GM21737 (cell line): Measurements from ENCODE around the gene SFXN2.
"Not testable (repeated sequence)": the region's sequence is repeated elsewhere in the genome, so short reads cannot be mapped to it uniquely, and the experiment has no call there.

Experiments
- ATAC-seq: cut with Tn5 transposase; IDR thresholded peaks from one replicate; pipeline ENCODE4 v1.9.1; 2021; ENCODE audit warnings: mild to moderate bottlenecking, moderate library complexity; ENCODE audit not compliant: unreplicated experiment

SFXN2 gene

DNA sequence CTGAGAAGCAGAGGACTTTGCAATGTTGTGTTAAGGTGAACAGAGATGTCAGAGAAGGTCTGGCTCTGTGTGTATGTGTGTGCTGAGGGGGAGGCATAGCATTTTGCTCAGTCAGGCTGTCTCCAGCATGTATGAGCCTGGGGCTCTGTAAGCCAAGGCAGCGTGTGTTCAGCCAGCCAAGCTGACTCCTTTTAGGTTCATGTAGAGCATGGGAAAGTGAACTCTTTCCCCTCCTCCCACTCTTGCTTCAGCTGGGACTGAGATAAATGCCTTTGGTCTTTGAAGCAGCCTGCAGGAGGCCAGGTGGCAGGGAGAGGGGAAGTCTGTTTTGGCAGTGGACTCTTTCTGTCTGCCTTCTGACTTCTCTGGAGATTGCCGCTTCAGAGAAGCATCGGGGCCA, 3.8 kb downstream of the SFXN2 start:
- ATAC-seq, result no peak

DNA sequence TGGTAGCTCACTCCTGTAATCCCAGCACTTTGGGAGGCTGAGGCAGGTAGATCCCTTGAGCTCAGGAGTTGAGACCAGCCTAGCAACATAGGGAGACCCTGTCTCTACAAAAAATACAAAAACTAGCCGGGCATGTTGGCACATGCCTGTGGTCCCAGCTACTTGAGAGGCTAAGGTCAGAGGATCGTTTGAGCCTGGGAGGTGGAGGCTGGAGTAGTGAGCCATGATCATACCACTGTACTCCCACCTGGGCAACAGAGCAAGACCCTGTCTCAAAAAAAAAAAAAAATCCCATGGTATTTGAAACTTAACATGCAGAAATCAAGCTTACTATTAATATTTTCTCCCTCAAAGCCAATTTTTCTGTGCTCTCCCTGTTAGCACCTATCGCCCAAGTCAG, 5.9 kb downstream of the SFXN2 start:
- no peak for ATAC-seq

DNA sequence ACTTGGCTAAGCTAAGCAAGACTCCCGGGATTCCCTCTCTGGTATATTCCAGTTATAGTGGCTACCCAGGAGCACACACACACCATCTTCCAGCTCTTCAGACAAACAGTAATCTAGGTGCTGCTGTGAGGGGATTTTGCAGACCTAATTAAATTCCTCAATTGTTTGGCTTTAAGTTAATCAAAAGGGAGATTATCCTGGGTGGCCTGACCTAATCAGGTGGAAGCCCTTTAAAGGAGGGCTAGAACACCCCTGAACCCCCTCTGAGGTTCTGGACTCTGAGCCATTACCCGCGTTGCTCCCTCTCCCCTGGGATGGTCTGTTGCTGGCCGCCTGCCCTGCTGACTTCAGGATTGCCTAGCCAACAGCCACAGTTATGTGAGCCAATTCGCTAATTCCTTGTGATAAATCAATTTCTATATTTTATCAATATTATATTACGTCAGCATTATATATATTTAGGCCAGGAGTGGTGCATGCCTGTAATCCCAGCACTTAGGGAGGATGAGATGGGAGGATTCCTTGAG, 6.4 kb downstream of the SFXN2 start:
- ATAC-seq, result no peak

- no peak for ATAC-seq
Measured at GRCh38 chr10:102721954-102722353, 7.5 kb downstream of the SFXN2 start.

GRCh38 chr10:102723989-102724388, 9.6 kb downstream of the SFXN2 start:
- ATAC-seq, result no peak

GRCh38 chr10:102726274-102726673, 11.8 kb downstream of the SFXN2 start:
- ATAC-seq, result no peak

DNA sequence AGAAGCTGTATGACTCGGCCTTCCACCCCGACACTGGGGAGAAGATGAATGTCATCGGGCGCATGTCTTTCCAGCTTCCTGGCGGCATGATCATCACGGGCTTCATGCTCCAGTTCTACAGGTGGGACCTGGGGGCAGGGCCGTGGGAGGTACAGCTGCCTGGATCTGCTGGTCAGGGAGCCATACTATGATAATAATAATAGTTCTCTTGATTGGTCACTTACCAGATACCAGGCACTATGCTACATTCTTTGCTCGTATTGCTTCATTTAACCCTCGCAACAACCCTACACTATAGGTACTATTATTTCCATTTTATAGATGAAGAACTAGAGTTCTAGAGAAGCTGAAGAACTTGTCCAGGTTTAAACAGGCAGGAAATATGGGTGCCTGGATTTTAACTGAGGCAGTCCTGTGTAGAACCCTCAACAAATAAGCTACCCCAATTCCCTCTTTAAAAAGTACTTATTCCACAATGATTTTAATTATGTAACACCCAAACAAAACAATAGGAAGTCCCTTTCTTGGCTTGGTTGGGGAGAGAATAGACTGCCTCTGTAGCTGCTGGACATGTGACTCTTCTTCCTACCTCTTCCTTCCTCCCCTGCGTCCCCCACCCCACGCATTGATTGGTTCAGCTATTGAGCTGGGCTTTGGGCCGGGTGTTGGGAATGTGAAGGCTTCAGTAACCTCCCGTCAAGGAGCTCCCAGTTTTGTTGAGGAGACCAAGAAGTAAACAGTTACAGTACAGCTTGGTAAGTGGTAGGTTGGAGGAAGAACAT, 12.8 kb downstream of the SFXN2 start:
- ATAC-seq, result no peak

- ATAC-seq, result no peak
Measured at GRCh38 chr10:102729029-102730026, 14.9 kb downstream of the SFXN2 start.

GRCh38 chr10:102731222-102731800, 16.9 kb downstream of the SFXN2 start:
- ATAC-seq, result no peak

- ATAC-seq, result no peak
Measured at GRCh38 chr10:102732661-102733060, 18.2 kb downstream of the SFXN2 start.

GRCh38 chr10:102735065-102735562, 20.7 kb downstream of the SFXN2 start:
- no peak for ATAC-seq

- ATAC-seq, result no peak
Measured at GRCh38 chr10:102738692-102739121, 24.3 kb downstream of the SFXN2 start.

DNA sequence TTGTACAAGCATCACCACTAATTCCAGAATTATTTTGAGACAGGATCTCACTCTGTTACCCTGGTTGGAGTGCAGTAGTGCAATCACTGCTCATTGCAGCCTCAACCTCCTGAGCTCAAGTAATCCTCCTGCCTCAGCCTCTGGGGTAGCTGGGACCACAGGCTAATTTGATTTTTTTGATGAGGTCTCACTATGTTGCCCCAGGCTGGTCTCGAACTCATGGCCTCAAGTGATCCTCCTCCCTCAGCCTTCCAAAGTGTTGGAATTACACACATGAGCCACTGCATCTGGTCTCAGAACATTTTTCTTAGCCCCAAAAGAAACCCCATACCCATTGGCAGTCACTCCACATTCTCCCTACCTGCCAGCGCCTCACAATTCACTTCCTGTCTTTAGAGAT, 25.8 kb downstream of the SFXN2 start:
- ATAC-seq, result no peak

GRCh38 chr10:102741726-102742237, 27.3 kb downstream of the SFXN2 start:
- no peak for ATAC-seq

DNA sequence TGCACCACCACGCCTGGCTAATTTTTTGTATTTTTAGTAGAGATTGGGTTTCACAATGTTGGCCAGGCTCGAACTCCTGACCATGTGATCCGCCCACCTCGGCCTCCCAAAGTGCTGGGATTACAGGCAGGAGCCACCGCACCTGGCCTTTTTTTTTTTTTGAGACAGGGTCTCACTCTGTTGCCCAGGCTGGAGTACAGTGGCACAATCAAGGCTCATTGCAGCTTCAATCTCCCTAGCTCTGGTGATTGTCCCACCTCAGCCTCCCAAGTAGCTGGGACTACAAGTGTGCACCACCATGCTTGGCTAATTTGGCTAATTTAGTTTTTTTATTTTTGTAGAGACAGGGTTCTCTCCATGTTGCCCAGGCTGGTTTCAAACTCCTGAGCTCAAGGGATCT, 27.9 kb downstream of the SFXN2 start:
- not testable (repeated sequence) for ATAC-seq

DNA sequence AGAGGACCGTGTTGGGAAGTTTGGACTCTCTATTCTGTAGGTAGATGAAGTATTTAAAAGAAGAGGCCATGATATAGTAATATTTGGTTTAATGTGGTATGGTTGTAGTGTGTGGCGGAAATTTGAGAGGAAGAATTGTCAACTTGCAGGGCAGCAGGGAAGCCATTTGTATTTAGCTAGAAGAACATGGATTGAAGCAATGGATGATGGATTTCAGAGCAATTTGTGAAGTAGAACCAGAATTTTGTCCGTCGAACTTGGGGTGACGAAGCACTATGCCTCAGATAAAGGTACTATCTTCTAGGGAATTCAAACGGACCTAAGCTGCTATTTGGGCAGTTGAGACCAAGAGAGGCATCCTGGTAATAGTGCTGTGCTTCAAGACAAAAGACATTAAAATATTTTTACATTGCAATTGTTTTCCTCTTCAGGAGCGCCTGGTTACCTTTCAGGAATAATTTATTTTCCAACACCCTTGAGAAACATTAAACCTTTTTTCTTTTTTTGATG, 28.7 kb downstream of the SFXN2 start:
- ATAC-seq, result no peak

DNA sequence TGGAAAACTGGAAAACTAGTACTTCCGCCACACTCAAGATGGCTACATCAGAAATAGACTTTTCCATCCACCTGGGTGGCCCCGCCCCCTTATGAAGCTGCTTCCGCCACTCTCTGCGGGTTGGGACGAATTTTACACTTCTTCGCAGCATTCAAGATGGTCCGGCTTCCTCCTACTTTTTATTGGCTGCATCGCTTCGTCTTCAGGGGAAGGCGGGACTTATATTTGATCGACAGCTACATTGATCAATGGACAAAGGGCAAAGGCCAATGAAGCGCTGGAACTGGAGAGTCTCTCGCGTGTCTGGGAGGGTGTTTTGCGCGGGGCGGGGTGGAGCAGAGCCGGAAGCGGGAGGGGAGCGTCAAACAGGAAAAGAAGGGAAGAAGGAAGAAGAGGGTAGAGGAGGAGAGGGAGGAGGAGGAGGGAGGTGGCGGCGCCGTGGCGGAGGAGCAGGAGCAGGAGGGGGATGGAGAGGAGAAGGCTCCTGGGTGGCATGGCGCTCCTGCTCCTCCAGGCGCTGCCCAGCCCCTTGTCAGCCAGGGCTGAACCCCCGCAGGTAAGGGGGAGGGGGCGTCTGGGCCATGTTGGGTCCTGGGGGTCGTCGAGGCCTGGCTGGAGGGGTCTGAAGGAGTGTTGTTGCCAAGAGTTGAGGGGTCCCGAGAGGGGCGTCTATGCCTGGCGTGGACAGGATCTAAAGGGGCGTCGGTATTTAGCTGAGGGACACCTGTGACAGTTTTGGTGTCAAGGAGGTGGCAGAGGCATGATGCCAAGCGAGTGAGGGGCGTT, 29.3 kb downstream of the SFXN2 start, which contains the start of gene WBP1L:
TSS of gene WBP1L (plus strand) at position 361 of the 786 bp plus-strand sequence. CDS start at position 467, 106 bp downstream.
- ATAC-seq, result peak; percentile 98

DNA sequence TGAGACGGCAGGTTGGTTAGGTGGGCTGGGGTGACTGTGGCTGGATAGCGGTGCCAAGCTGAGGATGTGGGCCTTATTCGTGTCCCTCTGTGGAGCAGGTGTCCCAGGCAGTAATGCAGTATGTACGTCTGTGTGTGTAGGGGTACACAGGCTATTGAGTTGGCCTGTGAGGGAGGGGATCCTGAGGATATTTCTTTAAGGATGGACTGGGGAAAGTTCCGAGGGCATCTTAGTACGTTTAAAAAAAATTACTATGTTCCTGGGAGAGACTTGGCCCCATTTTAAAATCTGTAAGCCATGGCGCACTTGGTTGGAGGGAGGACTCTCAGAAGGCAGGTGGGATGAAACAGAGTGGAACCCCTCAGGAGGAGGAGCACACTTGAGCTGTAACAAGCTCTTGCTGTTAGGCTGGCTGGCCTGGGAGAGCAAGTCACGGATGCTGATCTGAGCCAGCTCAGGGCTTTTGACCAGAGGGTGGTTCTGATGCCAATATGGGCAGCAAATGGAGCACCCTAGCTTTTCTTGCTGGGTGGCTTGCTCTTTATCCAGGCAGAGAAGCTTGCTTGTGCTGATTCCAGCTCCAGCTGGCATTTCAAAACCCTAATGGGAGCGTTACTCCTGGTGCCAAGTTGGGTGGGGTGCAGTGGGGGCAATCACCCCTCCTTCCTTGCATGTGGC, 30.1 kb downstream of the SFXN2 start:
- no peak for ATAC-seq

- ATAC-seq, result no peak
Measured at GRCh38 chr10:102745157-102745556, 30.7 kb downstream of the SFXN2 start.
